Fibroblast of peridontal ligament (primary cell): Measurements from ENCODE around the gene TMEM38B.
A peak's percentile ranks its signal among the peaks of the same experiment; 100 is the strongest.

ENCODE experiments used
- DNase-seq: peaks from one replicate; pipeline ENCODE4 v3.0.0-alpha.2; 2010; ENCODE audit errors: extremely low read depth

The TMEM38B gene, protein sequence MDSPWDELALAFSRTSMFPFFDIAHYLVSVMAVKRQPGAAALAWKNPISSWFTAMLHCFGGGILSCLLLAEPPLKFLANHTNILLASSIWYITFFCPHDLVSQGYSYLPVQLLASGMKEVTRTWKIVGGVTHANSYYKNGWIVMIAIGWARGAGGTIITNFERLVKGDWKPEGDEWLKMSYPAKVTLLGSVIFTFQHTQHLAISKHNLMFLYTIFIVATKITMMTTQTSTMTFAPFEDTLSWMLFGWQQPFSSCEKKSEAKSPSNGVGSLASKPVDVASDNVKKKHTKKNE

GRCh38 chr9:105694190-105694847 is at the start of gene TMEM38B:
Gene TMEM38B (plus strand): TSS chr9:105694541. CDS start chr9:105694661, 120 bp downstream.
- peak; percentile 46 for DNase-seq

GRCh38 chr9:105646879-105647594 is 47.3 kb upstream of the TMEM38B start:
- no peak for DNase-seq

DNA sequence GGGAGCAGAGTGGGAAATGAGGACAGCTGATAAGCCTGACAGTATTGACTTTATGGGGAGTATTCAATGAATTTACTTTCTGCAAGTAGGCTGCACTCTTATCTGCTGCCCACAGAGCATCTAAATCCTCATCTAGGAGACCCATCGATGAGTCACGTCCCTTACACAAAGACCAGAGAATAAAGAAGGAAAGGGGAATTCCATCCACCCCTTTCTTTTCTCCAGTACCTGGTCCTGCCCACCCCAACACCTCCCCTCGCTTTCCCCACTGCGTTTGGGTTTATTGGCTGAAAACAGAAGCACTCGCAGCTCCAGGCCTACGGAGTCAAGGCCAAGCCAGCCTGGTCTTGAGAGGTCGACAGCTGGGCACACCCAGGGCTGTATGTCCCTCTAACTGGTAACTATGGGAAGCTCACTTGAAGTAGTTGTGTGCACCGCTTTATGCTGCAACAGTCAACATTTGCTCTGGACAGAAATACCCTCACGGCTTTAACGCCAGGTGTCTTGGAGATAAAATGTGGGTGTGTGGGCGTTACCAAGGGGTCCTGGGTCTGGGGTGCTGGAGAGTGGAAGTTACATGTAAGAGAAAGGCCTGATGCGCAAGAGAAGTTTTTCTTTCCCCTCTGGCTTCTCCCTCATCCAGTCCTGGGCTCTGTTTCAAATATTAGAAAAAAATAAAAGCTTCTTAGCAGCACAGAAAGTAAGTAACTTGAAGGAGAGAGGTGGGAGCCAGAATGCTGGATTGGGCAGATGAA is 46.6 kb upstream of the TMEM38B start:
- DNase-seq = no peak

GRCh38 chr9:105651806-105652205 is 42.5 kb upstream of the TMEM38B start:
- no peak for DNase-seq

GRCh38 chr9:105656131-105656921 is 38.0 kb upstream of the TMEM38B start:
- DNase-seq = no peak

DNA sequence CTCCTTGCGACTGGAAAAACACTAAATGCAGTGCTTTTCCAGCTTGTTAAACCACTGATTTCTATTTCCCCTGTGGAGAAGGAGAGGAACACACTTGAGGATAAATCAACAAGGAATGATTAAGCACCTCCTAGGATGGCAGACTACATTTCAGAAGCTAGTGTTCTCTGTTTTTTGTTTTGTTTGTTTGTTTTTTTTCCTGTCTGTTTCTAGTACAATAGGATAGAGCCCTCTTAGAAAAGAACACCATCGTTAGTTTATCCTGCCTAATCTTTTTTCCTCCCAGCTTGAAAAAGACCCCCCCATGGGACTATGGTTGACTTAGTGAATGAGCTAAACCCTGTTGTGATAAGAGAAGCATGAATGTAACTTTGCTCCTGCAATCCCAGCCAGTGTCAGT is 36.0 kb upstream of the TMEM38B start:
- DNase-seq = no peak

DNA sequence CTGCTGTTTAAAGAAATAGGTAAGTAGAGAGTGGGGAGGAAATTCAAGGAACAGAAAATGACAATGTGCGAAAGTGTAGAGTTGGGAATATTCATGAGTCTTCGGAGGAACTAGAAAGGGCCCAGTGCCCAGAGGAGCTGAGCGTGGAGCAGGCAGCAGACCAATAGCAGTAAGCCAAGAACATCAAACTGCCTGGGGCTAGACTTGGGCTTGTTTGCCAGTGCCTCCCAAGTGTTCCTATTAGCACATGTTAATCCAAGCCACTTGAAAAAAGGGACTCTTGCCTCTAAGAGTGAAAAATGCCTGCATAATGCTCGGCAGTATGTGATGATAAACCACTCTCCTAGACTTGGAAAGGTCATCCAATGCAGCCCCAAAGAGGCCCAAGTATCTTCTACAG is 33.3 kb upstream of the TMEM38B start:
- no peak for DNase-seq

DNA sequence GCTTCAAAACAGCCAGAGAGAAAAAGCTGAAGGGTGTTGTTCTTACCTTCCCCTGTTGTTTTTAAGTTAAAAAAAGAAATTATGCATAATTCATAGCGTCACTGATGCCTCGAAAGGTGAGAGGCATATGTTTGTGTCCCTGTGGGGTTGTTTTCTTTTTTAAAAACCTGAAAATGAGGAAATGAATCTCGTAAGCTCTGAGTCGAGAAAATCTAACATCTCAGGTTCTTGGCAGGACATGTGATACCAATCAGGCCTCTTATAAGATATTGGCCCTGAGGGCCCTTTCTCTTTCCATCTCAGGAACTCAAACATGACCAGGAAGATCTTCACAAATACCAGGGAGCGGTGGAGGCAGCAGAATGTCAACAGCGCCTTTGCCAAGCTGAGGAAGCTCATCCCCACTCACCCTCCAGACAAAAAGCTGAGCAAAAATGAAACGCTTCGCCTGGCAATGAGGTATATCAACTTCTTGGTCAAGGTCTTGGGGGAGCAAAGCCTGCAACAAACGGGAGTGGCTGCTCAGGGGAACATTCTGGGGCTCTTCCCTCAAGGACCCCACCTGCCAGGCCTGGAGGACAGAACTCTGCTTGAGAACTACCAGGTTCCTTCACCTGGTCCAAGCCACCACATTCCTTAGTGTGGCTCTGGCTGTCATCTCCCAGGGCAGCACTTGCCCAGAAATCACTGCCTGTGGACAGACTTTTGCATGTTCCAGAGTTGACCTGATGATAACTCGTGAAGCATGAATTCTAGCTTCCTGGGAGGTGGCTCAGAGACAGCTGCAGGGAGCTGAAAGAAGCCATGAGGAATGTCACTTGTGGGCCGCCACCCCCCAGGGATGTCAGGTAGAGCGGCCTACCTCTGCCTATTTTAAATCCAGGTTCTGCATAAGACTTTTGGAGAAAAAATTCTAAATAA is 31.9 kb upstream of the TMEM38B start, which contains the start of gene TAL2:
TAL2 (plus strand) TSS at position 274 of the 921 bp plus-strand sequence; CDS start at position 314, 40 bp downstream.
- DNase-seq = no peak

DNA sequence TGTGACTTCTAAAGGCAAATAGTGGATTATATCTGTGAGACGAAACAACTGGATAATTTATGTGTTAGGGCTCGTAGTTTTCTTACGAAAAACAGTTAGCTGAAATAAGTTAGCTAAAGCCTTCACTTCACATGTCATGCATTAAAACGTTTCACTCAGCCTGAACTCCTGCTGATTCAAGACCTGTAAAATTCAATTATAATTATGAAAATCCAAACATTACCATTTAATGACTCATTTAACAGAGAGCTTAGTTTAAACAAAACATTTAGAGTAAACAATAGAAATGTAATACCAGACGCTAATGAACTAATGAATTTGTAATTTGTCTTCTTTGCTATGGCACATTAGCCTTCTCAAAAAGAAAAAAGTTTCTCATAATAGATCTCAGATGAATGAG is 30.4 kb upstream of the TMEM38B start:
- no peak for DNase-seq

- no peak for DNase-seq
Measured at GRCh38 chr9:105667867-105668266, 26.5 kb upstream of the TMEM38B start.

- DNase-seq = no peak
Measured at GRCh38 chr9:105670315-105670714, 24.0 kb upstream of the TMEM38B start.

DNA sequence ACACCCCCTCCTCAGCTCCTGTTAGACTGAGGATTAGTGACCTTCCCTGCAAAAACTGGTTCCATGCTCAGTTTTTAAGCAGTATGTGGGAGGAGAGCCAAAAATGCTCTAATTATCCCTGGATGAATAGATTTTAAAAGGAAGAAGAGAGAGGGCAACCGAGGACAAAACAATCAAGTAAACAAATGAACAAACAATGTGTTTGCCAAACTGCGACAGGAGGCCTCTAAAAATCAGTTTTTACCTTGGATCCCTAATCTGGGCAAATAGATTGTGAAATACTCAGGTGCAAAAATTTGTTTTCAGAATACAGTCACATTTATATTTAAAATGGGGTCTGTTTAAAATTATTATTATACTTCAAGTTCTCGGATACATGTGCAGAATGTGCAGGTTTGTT is 23.6 kb upstream of the TMEM38B start:
- no peak for DNase-seq

- DNase-seq = no peak
Measured at GRCh38 chr9:105672711-105673234, 21.6 kb upstream of the TMEM38B start.

DNA sequence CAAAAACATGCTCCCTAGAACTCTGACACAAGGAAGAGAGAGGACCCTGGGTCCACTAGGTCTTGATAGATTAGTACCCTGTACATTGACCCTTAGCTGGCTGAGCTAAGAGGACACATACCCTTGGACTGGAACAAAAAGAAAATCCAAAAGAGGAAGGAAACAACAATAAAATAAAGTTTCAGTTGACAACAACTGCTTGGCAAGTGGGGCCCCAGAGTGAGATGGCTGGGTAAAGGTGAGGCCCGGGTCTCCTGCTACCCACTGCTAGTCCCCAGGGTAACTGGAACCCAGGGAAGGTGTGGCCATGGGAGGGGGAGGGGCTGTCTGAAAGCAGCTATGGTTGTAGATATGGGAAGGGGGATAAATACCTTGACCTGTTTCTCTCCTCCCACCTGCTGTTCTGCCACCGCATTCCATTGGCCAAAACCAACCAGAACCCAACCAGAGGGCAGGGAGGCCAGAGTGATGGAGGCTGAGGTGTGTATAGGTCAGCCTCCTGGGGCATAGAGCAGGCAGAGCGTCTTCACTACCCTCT is 20.4 kb upstream of the TMEM38B start:
- DNase-seq = no peak

GRCh38 chr9:105676351-105676923 is 17.9 kb upstream of the TMEM38B start:
- no peak for DNase-seq

GRCh38 chr9:105678163-105678562 is 16.2 kb upstream of the TMEM38B start:
- DNase-seq = no peak

- no peak for DNase-seq
Measured at GRCh38 chr9:105678781-105679180, 15.6 kb upstream of the TMEM38B start.

- no peak for DNase-seq
Measured at GRCh38 chr9:105679257-105680022, 14.9 kb upstream of the TMEM38B start.
